GM12878 (cell line): Measurements from ENCODE around the gene RPS6KA2. TPM values are rescaled to one million over a fixed set of nuclear protein-coding genes. Genes with fewer than 3 reads are reported as not detected.

Experiments used
- ATAC-seq: fragments of 200-7000 bp; cut with Tn5 transposase; 3 replicates; pipeline ENCODE4 v1.9.1; 2020; ENCODE audit warnings: mild to moderate bottlenecking, moderate library complexity
- BruUV-seq: library from RNA; stranded (reverse); fragments of 400-500 nt; replicated peaks from 2 replicates; lab custom pipeline; 2021; lab: Mats Ljungman, UMichigan
- CTCF ChIA-PET: fragments of 300-600 bp; sonication (Branson Sonifier 250); formaldehyde crosslinking; extraction: SDS; loops from one replicate; lab custom pipeline; 2021; ENCODE audit warnings: inconsistent platforms; lab: Yijun Ruan, JAX
- POLR2A ChIA-PET: fragments of 350-600 bp; formaldehyde crosslinking; extraction: SDS; loops from one replicate; lab custom pipeline; 2021; ENCODE audit warnings: inconsistent platforms; lab: Charles Lee
- RAD21 ChIA-PET: fragments of 300-600 bp; sonication (Branson Sonifier 250); formaldehyde crosslinking; loops from one replicate; lab custom pipeline; 2023; ENCODE audit warnings: antibody characterized with exemption; ENCODE audit not compliant: unreplicated experiment; lab: Charles Lee
- SMC1A ChIA-PET: fragments of 300-600 bp; sonication (Branson Sonifier 250); formaldehyde crosslinking; loops from one replicate; lab custom pipeline; 2023; ENCODE audit not compliant: unreplicated experiment, uncharacterized antibody; lab: Charles Lee
- DNase-seq: peaks from one replicate; pipeline ENCODE4 v3.0.0-alpha.2; 2011; ENCODE audit warnings: low read depth, low spot score
- FAIRE-seq: peaks from 3 replicates; lab custom pipeline; 2011; peaks lifted over from hg19 to GRCh38; lab: Jason Lieb, UNC
- H2AFZ ChIP-seq: 2 replicates; pipeline ENCODE4 v1.6.0; 2011; ENCODE audit warnings: low read depth, low read length, control low read depth; ENCODE audit not compliant: control insufficient read depth
- H3K27ac ChIP-seq: 2 replicates; pipeline ENCODE4 v1.5.1; 2011; ENCODE audit warnings: control low read depth; ENCODE audit not compliant: control insufficient read depth, insufficient read depth
- H3K27me3 ChIP-seq, 2 experiments: replicated peaks in 1 of 2; 2 replicates each; pipeline versions ENCODE4 v1.6.0 to v1.6.1; 2011; ENCODE audit warnings: low read length in 1 of 2; ENCODE audit not compliant: control insufficient read depth in 2 of 2, insufficient read depth in 2 of 2
- H3K36me3 ChIP-seq, 2 experiments: 2 replicates each; pipeline ENCODE4 v1.5.1; 2011; ENCODE audit warnings: low read length in 1 of 2; ENCODE audit not compliant: control insufficient read depth in 2 of 2, insufficient read depth in 2 of 2
- H3K4me1 ChIP-seq: 2 replicates; pipeline ENCODE4 v1.6.1; 2011; ENCODE audit warnings: mild to moderate bottlenecking, low read length, moderate library complexity, mixed read lengths; ENCODE audit not compliant: control insufficient read depth, insufficient read depth
- H3K4me2 ChIP-seq: 2 replicates; pipeline ENCODE4 v1.6.0; 2011; ENCODE audit warnings: control low read depth; ENCODE audit not compliant: control insufficient read depth, insufficient read depth
- H3K4me3 ChIP-seq: fragments of 200-600 bp; sonication (generic); 2 replicates; pipeline ENCODE4 v1.5.1; 2016
- H3K79me2 ChIP-seq: 2 replicates; pipeline ENCODE4 v1.6.0; 2011; ENCODE audit warnings: low read length; ENCODE audit not compliant: control insufficient read depth, insufficient read depth
- H3K9ac ChIP-seq: 2 replicates; pipeline ENCODE4 v1.8.0; 2011; ENCODE audit warnings: low read length, control low read depth, mixed read lengths; ENCODE audit not compliant: control insufficient read depth, insufficient read depth
- H3K9me3 ChIP-seq: replicated peaks from 3 replicates; pipeline ENCODE4 v1.5.1; 2011; ENCODE audit warnings: mild to moderate bottlenecking, low read length; ENCODE audit not compliant: control insufficient read depth, insufficient read depth
- H4K20me1 ChIP-seq: 2 replicates; pipeline ENCODE4 v1.6.0; 2011; ENCODE audit not compliant: control insufficient read depth, insufficient read depth
- BHLHE40 ChIP-seq, 2 experiments: fragments of 450-650 bp in 1 of 2; IDR thresholded peaks; 2 replicates each; pipeline ENCODE4 v1.6.1; 2011 to 2017; ENCODE audit warnings: low read depth in 2 of 2, borderline replicate concordance in 1 of 2, improper control_type of control experiment in 1 of 2, low read length in 1 of 2, mild to moderate bottlenecking in 1 of 2
- RELA ChIP-seq: fragments of 450-650 bp; IDR thresholded peaks from 2 replicates; pipeline ENCODE4 v1.8.0; 2014; ENCODE audit warnings: borderline replicate concordance; ENCODE audit not compliant: partially characterized antibody
- RUNX3 ChIP-seq: IDR thresholded peaks from 2 replicates; pipeline ENCODE4 v1.6.1; 2012; ENCODE audit warnings: low read length, inconsistent platforms
- SP1 ChIP-seq: IDR thresholded peaks from one replicate; pipeline ENCODE4 v1.6.1; 2011; ENCODE audit warnings: low read depth, low read length
- TCF12 ChIP-seq: IDR thresholded peaks from 2 replicates; pipeline ENCODE4 v1.6.1; 2011; ENCODE audit warnings: low read depth, mild to moderate bottlenecking, low read length
- ZSCAN29 ChIP-seq: fragments of 450-650 bp; IDR thresholded peaks from 2 replicates; pipeline ENCODE4 v1.6.1; 2017; ENCODE audit warnings: mild to moderate bottlenecking, moderate library complexity
- WGBS: methylation state at CpG from one replicate; pipeline ENCODE4 v1.1.6; 2016; ENCODE audit warnings: low lambda C conversion rate; ENCODE audit not compliant: insufficient replicate concordance, insufficient coverage; ENCODE audit errors: missing lambda C conversion rate; 5-methylcytosine and 5-hydroxymethylcytosine counted together
- in situ Hi-C: fragments of 300-500 bp; cut with MboI; formaldehyde crosslinking; loops from 9 replicates; pipeline ENCODE4 v1.14.3; 2018; ENCODE audit warnings: mixed read lengths
- intact Hi-C: fragments of 100-400 bp; cut with micrococcal nuclease; formaldehyde crosslinking; loops from one replicate; pipeline ENCODE4 v1.14.2; 2022; ENCODE audit not compliant: unreplicated experiment
- polyA plus RNA-seq, 11 experiments: library from polyadenylated mRNA; depleted of rRNA in 4 of 11; unstranded in 6 of 11; stranded (reverse) in 5 of 11; fragments of >200 nt; fragmentation: Nextera tagmentation in 4 of 11; fragmentation: Illumina TruSeq in 1 of 11; extraction: Ambion mirVana in 4 of 11; extraction: Trizol in 1 of 11; gene quantifications; 1 replicate in 1 of 11; 2 replicates in 10 of 11; pipeline versions ENCODE4 v1.2.1 to v1.2.3, GENCODE V29; 2011 to 2016; ENCODE audit warnings: inconsistent platforms in 2 of 11, missing spikeins in 2 of 11, low read depth in 1 of 11
- total RNA-seq, 4 experiments: library from RNA; depleted of rRNA in 3 of 4; stranded (reverse); fragments of >200 nt in 3 of 4; fragmentation: Illumina TruSeq in 1 of 4; extraction: Trizol in 1 of 4; gene quantifications; 2 replicates each; pipeline versions ENCODE4 v1.2.1 to v1.2.3, GENCODE V29; 2013 to 2021
- TF ChIP-seq, protein P1 (sequence below): fragments of 450-650 bp; IDR thresholded peaks from 2 replicates; pipeline ENCODE4 v1.6.1; 2014; ENCODE audit warnings: mild to moderate bottlenecking
- TF ChIP-seq, protein P2 (sequence below): IDR thresholded peaks from 2 replicates; pipeline ENCODE4 v1.6.1; 2012; ENCODE audit warnings: improper control_type of control experiment, low read depth, low read length; ENCODE audit not compliant: insufficient replicate concordance
- TF ChIP-seq, protein P3 (sequence below): fragments of 450-650 bp; formaldehyde crosslinking; IDR thresholded peaks from 2 replicates; pipeline ENCODE4 v1.4.0; 2022; ENCODE audit warnings: mild to moderate bottlenecking, moderate library complexity
- TF ChIP-seq, protein P4 (sequence below): fragments of 450-650 bp; IDR thresholded peaks from 2 replicates; pipeline ENCODE4 v1.6.1; 2016; ENCODE audit warnings: mild to moderate bottlenecking

The RPS6KA2 gene
- total and polyA plus RNA-seq, 10 of the 15 experiments (the other 5 are each of a cell fraction or from before 2014, with no cell fraction given) = 0.02 to 1.0 (median 0.22) TPM; not detected in 1

DNA sequence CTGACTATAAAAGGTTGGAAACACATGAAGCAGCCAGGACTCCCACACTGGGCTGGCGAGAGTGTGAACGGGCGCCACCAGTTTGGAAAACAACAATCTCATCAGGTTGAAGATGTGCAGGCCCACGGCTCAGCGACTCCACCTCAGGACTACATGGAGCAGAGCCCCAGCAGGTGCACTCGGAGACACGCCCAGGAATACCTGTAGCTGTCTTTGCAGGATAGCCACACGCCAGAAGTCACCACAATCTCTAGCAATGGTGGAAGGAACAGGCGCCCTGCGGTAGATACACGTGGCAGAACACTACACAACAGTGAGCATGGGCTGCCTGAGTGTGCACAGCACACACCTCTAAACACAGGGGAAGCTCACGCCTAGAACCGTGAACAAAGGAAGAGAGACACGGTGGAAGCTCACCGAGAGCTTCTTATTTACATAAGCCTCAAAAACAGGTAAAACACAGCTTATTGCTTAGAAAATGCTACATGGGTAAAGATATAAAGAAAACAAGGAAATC is 28.7 kb upstream of the RPS6KA2 start:
- Histone ChIP-seq H3K27ac (no peak overlapping the region), H4K20me1 (no peaks in the 10 kb centered on the region), H3K27me3 (peaks cover 2 to 13% of the 10 kb centered on the region in 2 experiments; a peak in 3 of 4 replicates), H3K4me1 (no peaks in the 10 kb centered on the region), H3K79me2 (no peaks in the 10 kb centered on the region), H3K36me3 (no peaks in the 10 kb centered on the region), H3K4me2 (no peak overlapping the region), H3K9ac (no peak overlapping the region), H3K9me3 (no peaks in the 10 kb centered on the region), H3K4me3 (no peak overlapping the region), H2AFZ (no peak overlapping the region; the same call in 1 of the 2 replicates)
- no peak for FAIRE-seq
- ChIA-PET SMC1A (interaction anchor here (1.1 kb wide), 1 partner anchor 12 kb away, joined by 3 read pairs; no protein-coding TSS in a partner anchor), POLR2A (interaction anchor here (0.7 kb wide), 1 partner anchor 48 kb away, joined by 4 read pairs; no protein-coding TSS in a partner anchor), CTCF (no interaction called here), RAD21 (interaction anchor here (1.1 kb wide), 1 partner anchor 28 kb away, joined by 4 read pairs; the partner anchor contains the start of gene RPS6KA2)
- ATAC-seq = no peak
- intact Hi-C loops = no loop called here
- in situ Hi-C loops = no loop called here
- no peak for TF ChIP-seq SP1
- TF ChIP-seq, protein P1, sequence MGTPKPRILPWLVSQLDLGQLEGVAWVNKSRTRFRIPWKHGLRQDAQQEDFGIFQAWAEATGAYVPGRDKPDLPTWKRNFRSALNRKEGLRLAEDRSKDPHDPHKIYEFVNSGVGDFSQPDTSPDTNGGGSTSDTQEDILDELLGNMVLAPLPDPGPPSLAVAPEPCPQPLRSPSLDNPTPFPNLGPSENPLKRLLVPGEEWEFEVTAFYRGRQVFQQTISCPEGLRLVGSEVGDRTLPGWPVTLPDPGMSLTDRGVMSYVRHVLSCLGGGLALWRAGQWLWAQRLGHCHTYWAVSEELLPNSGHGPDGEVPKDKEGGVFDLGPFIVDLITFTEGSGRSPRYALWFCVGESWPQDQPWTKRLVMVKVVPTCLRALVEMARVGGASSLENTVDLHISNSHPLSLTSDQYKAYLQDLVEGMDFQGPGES = no peak
- no peak for TF ChIP-seq TCF12
- TF ChIP-seq BHLHE40 (IDR thresholded peaks at IDR 0.05; ENCODE audit: borderline replicate concordance in 1 of 2, low read depth in 2 of 2, low read length in 1 of 2) = no peak
- no peak for TF ChIP-seq RELA
- TF ChIP-seq RUNX3 = no peak
- TF ChIP-seq, protein P2, sequence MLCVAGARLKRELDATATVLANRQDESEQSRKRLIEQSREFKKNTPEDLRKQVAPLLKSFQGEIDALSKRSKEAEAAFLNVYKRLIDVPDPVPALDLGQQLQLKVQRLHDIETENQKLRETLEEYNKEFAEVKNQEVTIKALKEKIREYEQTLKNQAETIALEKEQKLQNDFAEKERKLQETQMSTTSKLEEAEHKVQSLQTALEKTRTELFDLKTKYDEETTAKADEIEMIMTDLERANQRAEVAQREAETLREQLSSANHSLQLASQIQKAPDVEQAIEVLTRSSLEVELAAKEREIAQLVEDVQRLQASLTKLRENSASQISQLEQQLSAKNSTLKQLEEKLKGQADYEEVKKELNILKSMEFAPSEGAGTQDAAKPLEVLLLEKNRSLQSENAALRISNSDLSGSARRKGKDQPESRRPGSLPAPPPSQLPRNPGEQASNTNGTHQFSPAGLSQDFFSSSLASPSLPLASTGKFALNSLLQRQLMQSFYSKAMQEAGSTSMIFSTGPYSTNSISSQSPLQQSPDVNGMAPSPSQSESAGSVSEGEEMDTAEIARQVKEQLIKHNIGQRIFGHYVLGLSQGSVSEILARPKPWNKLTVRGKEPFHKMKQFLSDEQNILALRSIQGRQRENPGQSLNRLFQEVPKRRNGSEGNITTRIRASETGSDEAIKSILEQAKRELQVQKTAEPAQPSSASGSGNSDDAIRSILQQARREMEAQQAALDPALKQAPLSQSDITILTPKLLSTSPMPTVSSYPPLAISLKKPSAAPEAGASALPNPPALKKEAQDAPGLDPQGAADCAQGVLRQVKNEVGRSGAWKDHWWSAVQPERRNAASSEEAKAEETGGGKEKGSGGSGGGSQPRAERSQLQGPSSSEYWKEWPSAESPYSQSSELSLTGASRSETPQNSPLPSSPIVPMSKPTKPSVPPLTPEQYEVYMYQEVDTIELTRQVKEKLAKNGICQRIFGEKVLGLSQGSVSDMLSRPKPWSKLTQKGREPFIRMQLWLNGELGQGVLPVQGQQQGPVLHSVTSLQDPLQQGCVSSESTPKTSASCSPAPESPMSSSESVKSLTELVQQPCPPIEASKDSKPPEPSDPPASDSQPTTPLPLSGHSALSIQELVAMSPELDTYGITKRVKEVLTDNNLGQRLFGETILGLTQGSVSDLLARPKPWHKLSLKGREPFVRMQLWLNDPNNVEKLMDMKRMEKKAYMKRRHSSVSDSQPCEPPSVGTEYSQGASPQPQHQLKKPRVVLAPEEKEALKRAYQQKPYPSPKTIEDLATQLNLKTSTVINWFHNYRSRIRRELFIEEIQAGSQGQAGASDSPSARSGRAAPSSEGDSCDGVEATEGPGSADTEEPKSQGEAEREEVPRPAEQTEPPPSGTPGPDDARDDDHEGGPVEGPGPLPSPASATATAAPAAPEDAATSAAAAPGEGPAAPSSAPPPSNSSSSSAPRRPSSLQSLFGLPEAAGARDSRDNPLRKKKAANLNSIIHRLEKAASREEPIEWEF = no peak
- TF ChIP-seq ZSCAN29 = no peak
- TF ChIP-seq, protein P3, sequence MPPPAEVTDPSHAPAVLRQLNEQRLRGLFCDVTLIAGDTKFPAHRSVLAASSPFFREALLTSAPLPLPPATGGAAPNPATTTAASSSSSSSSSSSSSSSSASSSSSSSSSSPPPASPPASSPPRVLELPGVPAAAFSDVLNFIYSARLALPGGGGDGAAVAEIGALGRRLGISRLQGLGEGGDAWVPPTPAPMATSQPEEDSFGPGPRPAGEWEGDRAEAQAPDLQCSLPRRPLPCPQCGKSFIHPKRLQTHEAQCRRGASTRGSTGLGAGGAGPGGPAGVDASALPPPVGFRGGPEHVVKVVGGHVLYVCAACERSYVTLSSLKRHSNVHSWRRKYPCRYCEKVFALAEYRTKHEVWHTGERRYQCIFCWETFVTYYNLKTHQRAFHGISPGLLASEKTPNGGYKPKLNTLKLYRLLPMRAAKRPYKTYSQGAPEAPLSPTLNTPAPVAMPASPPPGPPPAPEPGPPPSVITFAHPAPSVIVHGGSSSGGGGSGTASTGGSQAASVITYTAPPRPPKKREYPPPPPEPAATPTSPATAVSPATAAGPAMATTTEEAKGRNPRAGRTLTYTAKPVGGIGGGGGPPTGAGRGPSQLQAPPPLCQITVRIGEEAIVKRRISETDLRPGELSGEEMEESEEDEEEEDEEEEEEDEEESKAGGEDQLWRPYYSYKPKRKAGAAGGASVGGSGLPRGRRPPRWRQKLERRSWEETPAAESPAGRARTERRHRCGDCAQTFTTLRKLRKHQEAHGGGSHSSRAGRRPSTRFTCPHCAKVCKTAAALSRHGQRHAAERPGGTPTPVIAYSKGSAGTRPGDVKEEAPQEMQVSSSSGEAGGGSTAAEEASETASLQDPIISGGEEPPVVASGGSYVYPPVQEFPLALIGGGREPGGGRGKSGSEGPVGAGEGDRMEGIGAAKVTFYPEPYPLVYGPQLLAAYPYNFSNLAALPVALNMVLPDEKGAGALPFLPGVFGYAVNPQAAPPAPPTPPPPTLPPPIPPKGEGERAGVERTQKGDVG = no peak
- TF ChIP-seq, protein P4, sequence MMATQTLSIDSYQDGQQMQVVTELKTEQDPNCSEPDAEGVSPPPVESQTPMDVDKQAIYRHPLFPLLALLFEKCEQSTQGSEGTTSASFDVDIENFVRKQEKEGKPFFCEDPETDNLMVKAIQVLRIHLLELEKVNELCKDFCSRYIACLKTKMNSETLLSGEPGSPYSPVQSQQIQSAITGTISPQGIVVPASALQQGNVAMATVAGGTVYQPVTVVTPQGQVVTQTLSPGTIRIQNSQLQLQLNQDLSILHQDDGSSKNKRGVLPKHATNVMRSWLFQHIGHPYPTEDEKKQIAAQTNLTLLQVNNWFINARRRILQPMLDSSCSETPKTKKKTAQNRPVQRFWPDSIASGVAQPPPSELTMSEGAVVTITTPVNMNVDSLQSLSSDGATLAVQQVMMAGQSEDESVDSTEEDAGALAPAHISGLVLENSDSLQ = no peak
- BruUV-seq = no TSS peak
- no peak for DNase-seq
- 37% methylated on average over 15 of the region's 15 CpGs for WGBS
